ENCODE results near the gene EZR. TPM values are rescaled to one million over a fixed set of nuclear protein-coding genes. Genes with fewer than 3 reads are reported as not detected.

EZR gene
- total and polyA plus RNA-seq, 10 of the 15 experiments (the other 5 are each of a cell fraction or from before 2014, with no cell fraction given), result 79.1 to 282 (median 161) TPM

DNA sequence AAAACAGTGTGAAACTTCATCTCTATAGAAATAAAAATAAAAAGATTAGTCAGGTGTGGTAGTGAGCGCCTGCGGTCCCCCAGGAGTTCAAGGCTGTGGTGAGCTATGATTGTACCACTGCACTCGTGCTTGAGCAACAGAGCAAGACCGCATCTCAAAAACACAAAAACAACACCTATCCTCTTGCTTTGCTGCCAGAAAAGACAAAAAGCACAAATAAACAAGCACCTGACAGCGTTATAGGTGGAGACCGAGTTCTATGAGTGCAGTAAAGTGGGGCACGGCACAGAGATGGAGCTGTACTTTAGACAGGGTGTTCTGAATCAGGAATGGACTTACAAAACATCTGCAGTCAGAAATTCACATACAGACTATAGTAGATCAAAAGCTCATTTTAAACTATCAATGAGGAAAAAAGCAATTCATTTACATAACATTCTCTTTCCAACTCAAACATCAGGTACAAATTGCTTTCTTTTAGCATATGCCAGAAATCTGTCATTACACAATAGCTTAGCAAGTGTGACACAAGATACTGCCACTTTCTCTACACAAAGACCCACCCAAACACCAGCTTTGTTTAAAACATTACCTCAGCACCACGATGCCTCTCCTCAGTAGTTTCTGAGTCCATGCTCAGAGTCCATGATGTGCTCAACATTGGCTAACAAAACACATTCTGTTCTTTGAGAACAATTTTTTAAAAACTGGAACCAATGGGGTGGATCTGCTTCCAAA, 10.1 kb downstream of the EZR start:
- H3K27me3 ChIP-seq (replicated peaks in 1 of 2; ENCODE audit: control insufficient read depth in 2 of 2, insufficient read depth in 2 of 2, low read length in 1 of 2), result no peaks in the 10 kb centered on the region
- ChIA-PET POLR2A (interaction anchor here (0.5 to 3.5 kb wide), 9 partner anchors 11 to 1414 kb away, joined by 3 to 21 read pairs (median 4); no protein-coding TSS in a partner anchor), SMC1A (ENCODE audit: uncharacterized antibody, unreplicated experiment) (interaction anchor here (0.6 to 5.6 kb wide), 19 partner anchors 9 to 165 kb away, joined by 3 to 73 read pairs (median 6); partner anchors contain the start of gene EZR), CTCF (interaction anchor here (1.1 to 5.2 kb wide), 13 partner anchors 8 to 164 kb away, joined by 3 to 45 read pairs (median 5); no protein-coding TSS in a partner anchor), RAD21 (ENCODE audit: unreplicated experiment) (interaction anchor here (0.7 to 4.1 kb wide), 17 partner anchors 9 to 230 kb away, joined by 3 to 36 read pairs (median 4); partner anchors contain the start of genes EZR and SYTL3)
- peak overlapping the region; percentile 54 for H3K27ac ChIP-seq (ENCODE audit: control insufficient read depth, insufficient read depth)
- peaks cover 97% of the 10 kb centered on the region for H3K79me2 ChIP-seq (ENCODE audit: control insufficient read depth, insufficient read depth, low read length)
- peaks cover 4% of the 10 kb centered on the region; the same call in 1 of the 2 replicates for H4K20me1 ChIP-seq (ENCODE audit: control insufficient read depth, insufficient read depth)
- no peak for FAIRE-seq
- in situ Hi-C loops (cut with MboI), result no loop called here
- H3K9me3 ChIP-seq (replicated peaks; ENCODE audit: control insufficient read depth, insufficient read depth, low read length), result no peaks in the 10 kb centered on the region
- peak; percentile 69 for ATAC-seq
- WGBS (ENCODE audit: insufficient coverage, insufficient replicate concordance, low lambda C conversion rate, missing lambda C conversion rate), result under 1% methylated on average over 8 of the region's 8 CpGs
- H3K36me3 ChIP-seq (ENCODE audit: control insufficient read depth in 2 of 2, insufficient read depth in 2 of 2, low read length in 1 of 2), result peaks cover 4 to 18% of the 10 kb centered on the region in 2 experiments
- no peak overlapping the region for H2AFZ ChIP-seq (ENCODE audit: control insufficient read depth, low read depth, low read length)
- intact Hi-C loops (cut with micrococcal nuclease; ENCODE audit: unreplicated experiment), result no loop called here
- TSS peak; percentile 96 for BruUV-seq (replicated peaks)
- H3K4me2 ChIP-seq (ENCODE audit: control insufficient read depth, insufficient read depth), result peak overlapping the region; percentile 93
- H3K4me3 ChIP-seq, result peak overlapping the region; percentile 29; the same call in 1 of the 2 replicates
- H3K9ac ChIP-seq (ENCODE audit: control insufficient read depth, insufficient read depth, low read length), result peak overlapping the region; percentile 15; the same call in 1 of the 2 replicates
- peak; percentile 80 for DNase-seq (ENCODE audit: low read depth, low spot score)
- peaks cover 76% of the 10 kb centered on the region for H3K4me1 ChIP-seq (ENCODE audit: control insufficient read depth, insufficient read depth, low read length)
- TF ChIP-seq POLR2AphosphoS5 (IDR thresholded peaks at IDR 0.05; ENCODE audit: low read length), result peak; percentile 26; the same call in 1 of the 2 replicates
- TF ChIP-seq ZZZ3 (IDR thresholded peaks at IDR 0.05; ENCODE audit: control insufficient read depth, insufficient read length, low read depth), result no peak
- TF ChIP-seq BACH1 (IDR thresholded peaks at IDR 0.05; ENCODE audit: borderline replicate concordance), result peak; percentile 50; the same call in 1 of the 2 replicates
- no peak; the same call in 1 of the 2 replicates for TF ChIP-seq BMI1 (IDR thresholded peaks at IDR 0.05; ENCODE audit: borderline replicate concordance)
- TF ChIP-seq GATAD2B (conservative IDR thresholded peaks at IDR 0.05; ENCODE audit: low read depth), result no peak
- TF ChIP-seq, protein P1, sequence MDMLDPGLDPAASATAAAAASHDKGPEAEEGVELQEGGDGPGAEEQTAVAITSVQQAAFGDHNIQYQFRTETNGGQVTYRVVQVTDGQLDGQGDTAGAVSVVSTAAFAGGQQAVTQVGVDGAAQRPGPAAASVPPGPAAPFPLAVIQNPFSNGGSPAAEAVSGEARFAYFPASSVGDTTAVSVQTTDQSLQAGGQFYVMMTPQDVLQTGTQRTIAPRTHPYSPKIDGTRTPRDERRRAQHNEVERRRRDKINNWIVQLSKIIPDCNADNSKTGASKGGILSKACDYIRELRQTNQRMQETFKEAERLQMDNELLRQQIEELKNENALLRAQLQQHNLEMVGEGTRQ (IDR thresholded peaks at IDR 0.05; ENCODE audit: borderline replicate concordance, low read depth, low read length), result no peak
- peak; percentile 92 to 93 for TF ChIP-seq BHLHE40 (IDR thresholded peaks at IDR 0.05; ENCODE audit: borderline replicate concordance in 1 of 2, low read depth in 2 of 2, low read length in 1 of 2)
- TF ChIP-seq BCL11A (IDR thresholded peaks at IDR 0.05; ENCODE audit: low read depth, low read length), result peak; percentile 70; the same call in 1 of the 2 replicates
- TF ChIP-seq, protein P2, sequence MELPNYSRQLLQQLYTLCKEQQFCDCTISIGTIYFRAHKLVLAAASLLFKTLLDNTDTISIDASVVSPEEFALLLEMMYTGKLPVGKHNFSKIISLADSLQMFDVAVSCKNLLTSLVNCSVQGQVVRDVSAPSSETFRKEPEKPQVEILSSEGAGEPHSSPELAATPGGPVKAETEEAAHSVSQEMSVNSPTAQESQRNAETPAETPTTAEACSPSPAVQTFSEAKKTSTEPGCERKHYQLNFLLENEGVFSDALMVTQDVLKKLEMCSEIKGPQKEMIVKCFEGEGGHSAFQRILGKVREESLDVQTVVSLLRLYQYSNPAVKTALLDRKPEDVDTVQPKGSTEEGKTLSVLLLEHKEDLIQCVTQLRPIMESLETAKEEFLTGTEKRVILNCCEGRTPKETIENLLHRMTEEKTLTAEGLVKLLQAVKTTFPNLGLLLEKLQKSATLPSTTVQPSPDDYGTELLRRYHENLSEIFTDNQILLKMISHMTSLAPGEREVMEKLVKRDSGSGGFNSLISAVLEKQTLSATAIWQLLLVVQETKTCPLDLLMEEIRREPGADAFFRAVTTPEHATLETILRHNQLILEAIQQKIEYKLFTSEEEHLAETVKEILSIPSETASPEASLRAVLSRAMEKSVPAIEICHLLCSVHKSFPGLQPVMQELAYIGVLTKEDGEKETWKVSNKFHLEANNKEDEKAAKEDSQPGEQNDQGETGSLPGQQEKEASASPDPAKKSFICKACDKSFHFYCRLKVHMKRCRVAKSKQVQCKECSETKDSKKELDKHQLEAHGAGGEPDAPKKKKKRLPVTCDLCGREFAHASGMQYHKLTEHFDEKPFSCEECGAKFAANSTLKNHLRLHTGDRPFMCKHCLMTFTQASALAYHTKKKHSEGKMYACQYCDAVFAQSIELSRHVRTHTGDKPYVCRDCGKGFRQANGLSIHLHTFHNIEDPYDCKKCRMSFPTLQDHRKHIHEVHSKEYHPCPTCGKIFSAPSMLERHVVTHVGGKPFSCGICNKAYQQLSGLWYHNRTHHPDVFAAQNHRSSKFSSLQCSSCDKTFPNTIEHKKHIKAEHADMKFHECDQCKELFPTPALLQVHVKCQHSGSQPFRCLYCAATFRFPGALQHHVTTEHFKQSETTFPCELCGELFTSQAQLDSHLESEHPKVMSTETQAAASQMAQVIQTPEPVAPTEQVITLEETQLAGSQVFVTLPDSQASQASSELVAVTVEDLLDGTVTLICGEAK (IDR thresholded peaks at IDR 0.05; ENCODE audit: borderline replicate concordance), result 0 out of 2 replicates have a peak, but pooled peaks have one; percentile 8
- TF ChIP-seq ZNF24 (IDR thresholded peaks at IDR 0.05), result 0 out of 2 replicates have a peak, but pooled peaks have one; percentile 27
- no peak for TF ChIP-seq MYB (IDR thresholded peaks at IDR 0.05; ENCODE audit: borderline replicate concordance, low read depth, low read length)
- TF ChIP-seq POU2F2 (IDR thresholded peaks at IDR 0.05; ENCODE audit: borderline replicate concordance, low read depth, low read length), result peak; percentile 55; the same call in 1 of the 3 replicates
- no peak for TF ChIP-seq TAF1 (IDR thresholded peaks at IDR 0.05; ENCODE audit: borderline replicate concordance, low read depth, low read length)
- TF ChIP-seq KLF5 (IDR thresholded peaks at IDR 0.05; ENCODE audit: partially characterized antibody), result no peak
